ENCODE measurements around the gene SHOC2.
"Not testable (repeated sequence)": the region's sequence is repeated elsewhere in the genome, so short reads cannot be mapped to it uniquely, and the experiment has no call there.

SHOC2 gene

GRCh38 chr10:110887560-110887959 is 31.8 kb upstream of the SHOC2 start:
- no peak for DNase-seq
- H3K27ac Mint-ChIP-seq: peak overlapping the region; percentile 76
- H3K36me3 Mint-ChIP-seq (ENCODE audit: low read depth): peaks cover 69% of the 10 kb centered on the region
- no peaks in the 10 kb centered on the region for H3K9me3 Mint-ChIP-seq
- no peak overlapping the region for H3K4me3 Mint-ChIP-seq
- peaks cover 60% of the 10 kb centered on the region for H3K4me1 Mint-ChIP-seq (ENCODE audit: low read depth)
- H3K27me3 Mint-ChIP-seq: no peaks in the 10 kb centered on the region

DNA sequence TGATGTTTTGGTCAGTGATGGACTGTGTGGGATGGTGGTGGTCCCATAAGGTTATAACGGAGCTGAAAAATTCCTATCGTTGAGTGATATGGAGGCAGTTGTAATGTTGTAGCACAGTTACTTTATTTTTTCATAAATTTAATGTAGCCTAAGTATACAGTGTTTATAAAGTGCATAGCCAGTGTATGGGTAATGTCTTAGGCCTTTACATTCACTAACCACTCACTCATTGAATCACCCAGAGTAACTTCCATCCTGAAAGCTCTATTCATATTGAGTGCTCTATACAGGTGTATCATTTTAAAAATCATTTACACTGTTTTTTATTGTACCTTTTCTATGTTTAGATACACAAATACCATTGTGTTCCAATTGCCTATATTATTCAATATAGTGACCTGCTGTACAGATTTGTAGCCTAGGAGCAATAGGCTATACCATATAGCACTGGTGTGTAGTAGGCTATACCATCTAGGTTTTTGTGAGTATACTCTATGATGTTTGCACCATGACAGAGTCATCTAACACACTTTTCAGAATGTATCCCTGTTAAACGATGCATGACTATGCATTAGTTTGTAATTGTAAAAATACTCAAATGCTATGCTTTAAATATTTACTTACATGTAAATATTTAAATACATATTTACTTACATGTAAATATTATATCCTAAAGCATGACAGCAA is 26.7 kb upstream of the SHOC2 start:
- Mint-ChIP-seq H3K36me3 (ENCODE audit: low read depth) (peaks cover 68% of the 10 kb centered on the region), H3K4me3 (no peak overlapping the region), H3K27ac (no peak overlapping the region), H3K4me1 (ENCODE audit: low read depth) (peaks cover 60% of the 10 kb centered on the region), H3K27me3 (no peaks in the 10 kb centered on the region), H3K9me3 (no peaks in the 10 kb centered on the region)
- DNase-seq: no peak

DNA sequence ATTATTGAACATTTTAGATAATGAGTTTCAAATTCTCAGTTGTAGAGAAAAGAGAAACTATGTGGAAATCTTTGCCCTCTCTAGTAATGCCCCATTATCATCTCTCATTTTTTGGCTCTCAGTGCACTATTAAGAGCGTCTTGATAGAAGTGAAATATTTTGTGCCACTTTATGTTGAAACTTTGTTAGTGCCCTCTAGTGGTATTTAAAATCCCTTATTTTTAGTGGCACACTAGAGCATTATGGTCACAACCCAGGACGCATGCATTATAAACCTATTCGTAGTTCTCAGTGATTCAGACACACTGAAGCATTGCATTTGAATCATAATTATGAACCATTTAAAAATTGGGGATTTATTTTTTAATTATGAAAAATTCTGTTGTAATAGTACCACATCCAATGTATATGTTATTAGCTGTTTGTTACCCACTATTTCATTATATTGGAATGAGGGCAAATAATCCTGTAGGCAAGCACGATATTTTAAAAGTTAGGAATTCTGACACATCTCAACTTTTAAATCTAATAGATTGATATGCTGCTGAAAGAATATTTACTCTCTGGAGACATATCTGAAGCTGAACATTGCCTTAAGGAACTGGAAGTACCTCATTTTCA is 25.7 kb upstream of the SHOC2 start:
- H3K27me3 Mint-ChIP-seq: no peaks in the 10 kb centered on the region
- DNase-seq: no peak
- peaks cover 72% of the 10 kb centered on the region for H3K36me3 Mint-ChIP-seq (ENCODE audit: low read depth)
- H3K27ac Mint-ChIP-seq: no peak overlapping the region
- peaks cover 66% of the 10 kb centered on the region for H3K4me1 Mint-ChIP-seq (ENCODE audit: low read depth)
- no peaks in the 10 kb centered on the region for H3K9me3 Mint-ChIP-seq
- H3K4me3 Mint-ChIP-seq: no peak overlapping the region

DNA sequence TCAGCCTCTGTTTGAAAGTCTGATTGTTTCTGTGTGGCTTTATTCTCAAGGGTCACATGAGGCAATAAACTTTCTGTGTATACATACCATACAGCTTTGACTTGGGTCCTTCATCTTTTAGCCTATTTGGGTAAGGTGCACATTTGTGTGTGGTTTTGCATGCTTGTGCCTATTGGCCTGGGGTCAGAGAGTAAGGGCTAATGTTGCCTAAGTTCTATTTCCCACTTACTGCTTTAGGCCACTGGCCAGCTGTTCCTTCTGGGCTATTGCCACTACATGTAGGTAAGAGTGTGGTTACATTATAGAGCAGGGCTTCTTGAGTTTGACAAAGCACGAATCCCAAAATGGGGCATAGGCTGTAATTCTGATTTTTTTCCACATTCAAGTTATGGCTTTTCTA is 22.2 kb upstream of the SHOC2 start:
- Mint-ChIP-seq H3K27ac (peak overlapping the region; percentile 69), H3K27me3 (no peaks in the 10 kb centered on the region), H3K36me3 (ENCODE audit: low read depth) (peaks cover 72% of the 10 kb centered on the region), H3K4me3 (no peak overlapping the region), H3K9me3 (no peaks in the 10 kb centered on the region), H3K4me1 (ENCODE audit: low read depth) (peaks cover 64% of the 10 kb centered on the region)
- DNase-seq: no peak

DNA sequence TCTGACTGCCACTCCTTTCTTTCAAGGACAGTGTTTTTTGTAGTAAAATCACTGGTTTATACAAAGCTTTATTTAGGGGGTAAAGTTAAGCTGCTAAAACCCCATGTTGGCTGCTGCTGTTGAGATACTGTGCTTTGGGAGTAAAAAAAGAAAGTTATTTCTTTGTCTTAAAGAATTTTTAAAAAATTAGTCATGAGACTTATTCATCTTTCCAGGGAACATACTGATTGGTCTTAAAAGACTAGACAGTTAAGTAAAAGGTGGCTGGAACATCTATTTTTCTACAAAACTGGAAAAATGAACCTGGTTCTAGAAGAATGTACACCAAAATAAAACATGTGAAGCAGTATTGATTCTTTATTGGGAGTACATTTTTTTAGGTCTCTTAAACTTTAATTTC is 21.0 kb upstream of the SHOC2 start:
- H3K27ac Mint-ChIP-seq: peak overlapping the region; percentile 71
- no peak for DNase-seq

DNA sequence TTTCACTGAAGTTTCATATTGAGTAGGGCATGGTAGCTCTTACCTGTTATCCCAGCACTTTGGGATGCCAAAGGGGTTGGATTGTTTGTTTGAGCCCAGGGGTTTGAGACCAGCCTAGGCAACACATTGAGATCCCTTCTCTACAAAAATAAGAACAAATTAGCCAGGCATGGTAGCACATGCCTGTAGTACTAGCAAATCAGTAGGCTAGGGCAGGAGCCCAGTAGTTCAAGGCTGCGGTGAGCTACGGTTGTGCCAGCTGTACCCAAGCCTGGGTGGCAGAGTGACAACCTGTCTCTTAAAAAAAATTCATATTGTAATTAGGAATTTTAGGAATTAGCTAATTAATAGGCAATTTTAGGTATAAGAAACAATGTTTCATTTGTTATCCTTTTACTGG is 18.4 kb upstream of the SHOC2 start:
- peak overlapping the region; percentile 78 for H3K27ac Mint-ChIP-seq
- peaks cover 63% of the 10 kb centered on the region for H3K4me1 Mint-ChIP-seq (ENCODE audit: low read depth)
- no peaks in the 10 kb centered on the region for H3K9me3 Mint-ChIP-seq
- no peaks in the 10 kb centered on the region for H3K27me3 Mint-ChIP-seq
- H3K36me3 Mint-ChIP-seq (ENCODE audit: low read depth): peaks cover 72% of the 10 kb centered on the region
- H3K4me3 Mint-ChIP-seq: no peak overlapping the region
- no peak for DNase-seq

More for the DNA sequence above, 21.0 kb upstream of the SHOC2 start:
- H3K4me1 Mint-ChIP-seq (ENCODE audit: low read depth): peaks cover 68% of the 10 kb centered on the region
- H3K4me3 Mint-ChIP-seq: no peak overlapping the region
- peaks cover 73% of the 10 kb centered on the region for H3K36me3 Mint-ChIP-seq (ENCODE audit: low read depth)
- no peaks in the 10 kb centered on the region for H3K27me3 Mint-ChIP-seq
- no peaks in the 10 kb centered on the region for H3K9me3 Mint-ChIP-seq

GRCh38 chr10:110901954-110902819 is 17.2 kb upstream of the SHOC2 start:
- Mint-ChIP-seq H3K36me3 (ENCODE audit: low read depth) (peaks cover 69% of the 10 kb centered on the region), H3K27ac (peak overlapping the region; percentile 78), H3K4me1 (ENCODE audit: low read depth) (peaks cover 53% of the 10 kb centered on the region), H3K27me3 (no peaks in the 10 kb centered on the region), H3K9me3 (no peaks in the 10 kb centered on the region), H3K4me3 (no peak overlapping the region)
- no peak for DNase-seq

DNA sequence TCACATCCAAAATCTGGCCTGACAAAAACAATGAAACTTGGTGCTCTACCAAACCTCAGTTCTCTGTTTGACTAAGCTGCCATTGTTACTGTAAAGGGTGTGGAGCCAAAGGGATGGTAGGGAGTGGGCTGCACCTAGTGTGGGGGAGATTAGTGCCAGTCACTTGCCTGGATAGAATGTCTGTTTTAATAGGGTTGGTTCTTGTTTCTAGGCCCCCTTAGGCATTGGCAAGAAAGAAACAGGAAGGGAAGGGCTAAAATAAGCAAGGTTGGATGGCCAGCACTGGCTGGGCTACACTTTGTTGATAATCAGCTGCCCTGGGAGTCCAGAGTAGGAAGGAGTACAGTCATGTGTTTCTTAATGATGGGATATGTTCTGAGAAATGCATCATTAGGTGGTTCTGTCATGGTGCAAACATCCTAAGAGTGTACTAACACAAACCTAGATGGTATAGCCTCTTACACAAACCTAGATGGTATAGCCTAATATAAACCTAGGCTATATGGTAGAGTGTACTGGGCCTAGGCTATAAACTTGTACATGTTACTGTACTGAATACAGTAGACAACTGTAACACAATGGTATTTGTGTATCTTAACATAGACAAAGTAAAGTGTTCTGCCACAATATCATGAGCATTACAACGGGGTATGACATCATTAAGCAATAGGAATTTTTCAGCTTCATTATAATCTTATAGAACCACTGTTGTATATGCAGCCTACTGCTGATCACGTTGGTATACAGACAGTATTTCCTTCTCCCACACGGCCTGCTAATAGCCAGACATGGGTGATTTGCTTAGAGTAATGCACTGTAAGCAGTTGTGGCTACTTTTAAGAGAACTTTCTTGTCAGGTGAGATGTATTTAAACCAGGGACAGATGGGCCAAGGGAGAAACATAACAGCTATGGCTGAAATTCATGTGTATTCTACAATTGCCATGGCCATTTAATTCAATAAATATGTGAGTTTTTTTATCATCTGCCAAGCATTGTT is 15.8 kb upstream of the SHOC2 start:
- Mint-ChIP-seq H3K9me3 (no peaks in the 10 kb centered on the region), H3K27me3 (no peaks in the 10 kb centered on the region)
- no peak for DNase-seq

DNA sequence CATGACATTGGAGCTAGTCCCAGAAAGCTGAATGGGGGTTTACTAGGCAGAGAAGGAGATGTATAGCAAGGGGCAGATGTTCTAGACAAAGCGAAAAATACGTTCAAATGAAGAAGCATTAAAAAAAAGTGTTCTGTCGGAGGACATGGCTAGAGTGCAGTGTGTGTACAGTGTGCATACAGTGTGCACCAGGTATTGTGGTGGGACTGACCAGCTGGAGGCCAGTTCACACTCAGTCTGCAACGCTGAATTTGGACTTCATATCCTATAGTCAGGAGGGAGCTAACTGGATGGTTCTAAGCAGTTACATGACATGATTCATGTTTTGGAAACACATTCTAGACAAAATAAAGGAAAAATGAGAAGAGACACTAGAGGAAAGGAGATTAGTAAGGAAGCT is 9.3 kb upstream of the SHOC2 start:
- Mint-ChIP-seq H3K27me3 (no peaks in the 10 kb centered on the region), H3K4me1 (ENCODE audit: low read depth) (peaks cover 25% of the 10 kb centered on the region), H3K4me3 (no peak overlapping the region), H3K36me3 (ENCODE audit: low read depth) (peaks cover 40% of the 10 kb centered on the region), H3K27ac (no peak overlapping the region), H3K9me3 (no peaks in the 10 kb centered on the region)
- no peak for DNase-seq

More for the DNA sequence above, 15.8 kb upstream of the SHOC2 start:
- Mint-ChIP-seq H3K4me1 (ENCODE audit: low read depth) (peaks cover 47% of the 10 kb centered on the region), H3K4me3 (no peak overlapping the region), H3K36me3 (ENCODE audit: low read depth) (peaks cover 60% of the 10 kb centered on the region), H3K27ac (peak overlapping the region; percentile 78)

DNA sequence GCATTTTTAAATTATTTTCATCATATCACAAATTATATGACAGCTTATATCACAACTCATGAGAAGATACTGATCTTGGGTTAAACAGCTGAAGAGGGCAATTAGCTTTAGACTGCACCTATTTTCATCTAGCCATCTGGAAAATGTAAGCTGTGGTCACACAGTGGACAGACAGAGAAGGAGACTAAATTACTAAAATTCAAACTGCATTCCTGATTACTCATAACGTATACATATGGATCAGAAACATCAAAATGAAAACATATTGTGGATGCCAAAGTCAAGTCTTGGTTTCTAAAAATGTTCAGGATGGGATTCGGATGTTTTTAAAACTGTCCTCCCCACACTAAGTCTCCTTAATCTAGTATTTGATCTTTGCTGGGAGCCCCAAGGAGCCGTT is 7.0 kb upstream of the SHOC2 start:
- peaks cover 48% of the 10 kb centered on the region for H3K36me3 Mint-ChIP-seq (ENCODE audit: low read depth)
- H3K9me3 Mint-ChIP-seq: no peaks in the 10 kb centered on the region
- H3K4me3 Mint-ChIP-seq: no peak overlapping the region
- H3K27me3 Mint-ChIP-seq: no peaks in the 10 kb centered on the region
- no peak for DNase-seq
- H3K27ac Mint-ChIP-seq: no peak overlapping the region
- H3K4me1 Mint-ChIP-seq (ENCODE audit: low read depth): peaks cover 40% of the 10 kb centered on the region

- Mint-ChIP-seq H3K4me3 (no peak overlapping the region), H3K36me3 (ENCODE audit: low read depth) (peaks cover 61% of the 10 kb centered on the region), H3K9me3 (no peaks in the 10 kb centered on the region), H3K4me1 (ENCODE audit: low read depth) (peaks cover 40% of the 10 kb centered on the region), H3K27ac (peak overlapping the region; percentile 26), H3K27me3 (no peaks in the 10 kb centered on the region)
- no peak for DNase-seq
Observed at GRCh38 chr10:110914431-110914830, 5.0 kb upstream of the SHOC2 start.

GRCh38 chr10:110915035-110915434 is 4.4 kb upstream of the SHOC2 start:
- no peak overlapping the region for H3K27ac Mint-ChIP-seq

DNA sequence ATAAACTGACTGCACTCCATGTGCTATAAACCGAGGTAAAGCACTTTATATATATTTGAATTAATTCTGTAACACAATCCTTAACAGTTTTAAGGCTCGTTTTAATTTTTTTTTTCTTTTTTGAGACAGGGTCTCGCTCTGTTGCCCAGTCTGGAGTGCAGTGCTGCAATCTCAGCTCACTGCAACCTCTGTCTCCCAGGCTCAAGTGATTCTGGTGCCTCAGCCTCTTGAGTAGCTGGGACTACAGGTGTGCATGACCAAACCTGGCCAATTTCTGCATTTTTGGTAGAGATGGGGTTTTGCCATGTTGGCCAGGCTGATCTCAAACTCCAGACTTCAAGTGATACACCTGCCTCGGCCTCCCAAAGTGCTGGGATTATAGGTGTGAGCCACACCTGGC is 3.8 kb upstream of the SHOC2 start:
- not testable (repeated sequence) for H3K4me3 Mint-ChIP-seq, DNase-seq, H3K9me3 Mint-ChIP-seq, H3K27me3 Mint-ChIP-seq
- H3K4me1 Mint-ChIP-seq (ENCODE audit: low read depth): peaks cover 35% of the 10 kb centered on the region
- H3K36me3 Mint-ChIP-seq (ENCODE audit: low read depth): peaks cover 61% of the 10 kb centered on the region
- H3K27ac Mint-ChIP-seq: peak overlapping the region; percentile 23

More at GRCh38 chr10:110915035-110915434, 4.4 kb upstream of the SHOC2 start:
- Mint-ChIP-seq H3K4me1 (ENCODE audit: low read depth) (peaks cover 39% of the 10 kb centered on the region), H3K36me3 (ENCODE audit: low read depth) (peaks cover 61% of the 10 kb centered on the region), H3K4me3 (no peak overlapping the region), H3K27me3 (no peaks in the 10 kb centered on the region), H3K9me3 (no peaks in the 10 kb centered on the region)
- no peak for DNase-seq
